ENCODE data around the gene FXN. TPM values are rescaled to one million over a fixed set of nuclear protein-coding genes. Genes with fewer than 3 reads are reported as not detected.
"Not testable (repeated sequence)": the region's sequence is repeated elsewhere in the genome, so short reads cannot be mapped to it uniquely, and the experiment has no call there.

Gene FXN
- 43.6 and 47.7 TPM in 2 replicates for total RNA-seq

DNA sequence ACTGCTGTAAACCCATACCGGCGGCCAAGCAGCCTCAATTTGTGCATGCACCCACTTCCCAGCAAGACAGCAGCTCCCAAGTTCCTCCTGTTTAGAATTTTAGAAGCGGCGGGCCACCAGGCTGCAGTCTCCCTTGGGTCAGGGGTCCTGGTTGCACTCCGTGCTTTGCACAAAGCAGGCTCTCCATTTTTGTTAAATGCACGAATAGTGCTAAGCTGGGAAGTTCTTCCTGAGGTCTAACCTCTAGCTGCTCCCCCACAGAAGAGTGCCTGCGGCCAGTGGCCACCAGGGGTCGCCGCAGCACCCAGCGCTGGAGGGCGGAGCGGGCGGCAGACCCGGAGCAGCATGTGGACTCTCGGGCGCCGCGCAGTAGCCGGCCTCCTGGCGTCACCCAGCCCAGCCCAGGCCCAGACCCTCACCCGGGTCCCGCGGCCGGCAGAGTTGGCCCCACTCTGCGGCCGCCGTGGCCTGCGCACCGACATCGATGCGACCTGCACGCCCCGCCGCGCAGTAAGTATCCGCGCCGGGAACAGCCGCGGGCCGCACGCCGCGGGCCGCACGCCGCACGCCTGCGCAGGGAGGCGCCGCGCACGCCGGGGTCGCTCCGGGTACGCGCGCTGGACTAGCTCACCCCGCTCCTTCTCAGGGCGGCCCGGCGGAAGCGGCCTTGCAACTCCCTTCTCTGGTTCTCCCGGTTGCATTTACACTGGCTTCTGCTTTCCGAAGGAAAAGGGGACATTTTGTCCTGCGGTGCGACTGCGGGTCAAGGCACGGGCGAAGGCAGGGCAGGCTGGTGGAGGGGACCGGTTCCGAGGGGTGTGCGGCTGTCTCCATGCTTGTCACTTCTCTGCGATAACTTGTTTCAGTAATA, at the start of gene FXN:
Gene FXN, plus strand, starts transcription at position 315 of the 871 bp plus-strand sequence. Its CDS starts 31 bp downstream, at position 346.
- Mint-ChIP-seq H3K36me3 (ENCODE audit: low read depth) (peaks cover 5% of the 10 kb centered on the region), H3K9me3 (no peaks in the 10 kb centered on the region), H3K4me1 (ENCODE audit: low read depth) (peaks cover 15% of the 10 kb centered on the region), H3K27ac (peak within 1 kb of the TSS; percentile 78), H3K27me3 (ENCODE audit: insufficient read depth) (no peaks in the 10 kb centered on the region), H3K4me3 (peak within 1 kb of the TSS; percentile 88)
- peak; percentile 78 for DNase-seq (ENCODE audit: low spot score)
- intact Hi-C loops (cut with micrococcal nuclease) = loop anchor here (1.0 to 5.0 kb wide), 7 partner anchors 63 to 1377 kb away; partner anchors contain the start of genes KLF9 and TJP2

DNA sequence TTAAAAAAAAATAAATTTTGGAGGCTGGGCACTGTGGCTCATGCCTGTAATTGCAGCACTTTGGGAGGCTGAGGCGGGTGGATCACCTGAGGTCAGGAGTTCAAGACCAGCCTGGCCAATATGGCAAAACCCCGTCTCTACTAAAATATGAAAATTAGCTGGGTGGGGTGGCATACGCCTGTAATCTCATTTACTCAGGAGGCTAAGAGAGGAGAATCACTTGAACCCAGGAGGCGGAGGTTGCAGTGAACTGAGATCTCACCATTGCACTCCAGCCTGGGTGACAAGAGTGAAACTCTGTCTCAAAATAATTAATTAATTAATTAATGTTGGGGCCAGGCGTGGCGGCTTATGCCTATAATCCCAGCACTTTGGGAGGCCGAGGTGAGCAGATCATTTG, 48.6 kb upstream of the FXN start:
- H3K4me3 Mint-ChIP-seq = not testable (repeated sequence)

DNA sequence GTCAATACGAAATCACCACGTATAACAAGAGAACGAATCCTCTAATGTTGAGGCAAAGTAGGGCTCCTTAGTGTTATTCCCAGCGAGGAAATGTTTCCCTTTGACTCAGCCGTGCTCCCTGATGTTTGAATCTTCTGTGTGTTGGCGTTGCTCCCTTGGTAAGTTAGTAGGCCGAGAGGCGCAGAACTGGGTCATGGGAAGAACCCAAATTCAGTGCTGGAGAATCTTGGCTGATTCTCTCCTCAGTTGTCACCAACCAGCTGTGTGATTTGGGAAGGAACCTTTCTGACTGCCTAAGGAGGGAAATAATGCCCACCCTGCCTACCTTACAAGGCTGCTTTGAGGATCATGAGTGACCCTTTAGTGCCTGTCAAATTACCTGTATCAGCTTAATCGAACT, 44.1 kb upstream of the FXN start:
- Mint-ChIP-seq H3K36me3 (ENCODE audit: low read depth) (peaks cover 1% of the 10 kb centered on the region), H3K4me1 (ENCODE audit: low read depth) (peaks cover 9% of the 10 kb centered on the region), H3K4me3 (no peak overlapping the region), H3K27me3 (ENCODE audit: insufficient read depth) (no peaks in the 10 kb centered on the region), H3K27ac (no peak overlapping the region), H3K9me3 (no peaks in the 10 kb centered on the region)
- intact Hi-C loops (cut with micrococcal nuclease) = no loop called here
- DNase-seq (ENCODE audit: low spot score) = no peak

More for the DNA sequence above, 48.6 kb upstream of the FXN start:
- H3K4me1 Mint-ChIP-seq (ENCODE audit: low read depth) = peaks cover 33% of the 10 kb centered on the region
- intact Hi-C loops (cut with micrococcal nuclease); H3K27ac Mint-ChIP-seq; H3K36me3 Mint-ChIP-seq (ENCODE audit: low read depth); DNase-seq (ENCODE audit: low spot score); H3K9me3 Mint-ChIP-seq; H3K27me3 Mint-ChIP-seq (ENCODE audit: insufficient read depth): not testable (repeated sequence)

DNA sequence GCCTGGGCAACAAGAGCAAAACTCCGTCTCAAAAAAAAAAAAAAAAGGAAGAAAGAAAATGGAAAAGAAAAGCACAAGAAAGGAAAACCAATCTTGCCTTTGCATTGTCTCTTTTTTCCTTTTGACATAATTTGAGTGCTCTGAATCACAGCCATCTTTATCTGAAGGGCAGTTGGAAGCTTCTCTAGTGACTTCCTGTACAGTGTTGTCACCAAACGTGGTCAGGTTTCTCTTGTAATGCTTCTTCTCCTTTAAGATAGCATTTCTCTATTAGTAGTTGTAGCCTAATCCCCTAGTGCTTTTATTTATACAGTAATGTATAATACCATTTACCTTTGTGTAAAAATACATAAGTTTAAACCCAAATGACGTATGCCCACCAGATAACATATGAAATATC, 39.8 kb upstream of the FXN start:
- intact Hi-C loops (cut with micrococcal nuclease) = loop anchor here (5.0 kb wide), 3 partner anchors 78 to 148 kb away; no protein-coding TSS in a partner anchor
- DNase-seq (ENCODE audit: low spot score) = no peak
- Mint-ChIP-seq H3K9me3 (no peaks in the 10 kb centered on the region), H3K27ac (no peak overlapping the region), H3K4me1 (ENCODE audit: low read depth) (peaks cover 38% of the 10 kb centered on the region), H3K4me3 (no peak overlapping the region), H3K36me3 (ENCODE audit: low read depth) (peaks cover 15% of the 10 kb centered on the region), H3K27me3 (ENCODE audit: insufficient read depth) (no peaks in the 10 kb centered on the region)

DNA sequence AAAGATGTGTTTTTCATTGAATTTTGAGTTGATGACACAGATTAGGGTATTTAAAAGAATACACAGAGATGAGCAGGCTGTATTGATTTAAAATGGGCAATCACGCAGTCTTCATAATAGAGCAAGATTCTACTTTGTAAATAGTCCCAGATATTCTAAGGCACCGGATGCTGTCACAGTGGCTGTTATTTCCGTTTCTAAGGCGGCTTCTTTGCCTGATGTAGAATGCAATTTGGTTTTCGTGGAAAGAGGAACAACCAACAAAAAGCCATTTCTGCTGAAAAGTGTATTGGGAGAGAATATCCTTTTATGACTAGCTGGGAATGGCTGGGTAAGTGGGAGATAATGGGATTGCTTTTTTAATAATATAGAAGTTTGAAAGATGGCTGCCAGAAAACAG, 39.1 kb upstream of the FXN start:
- Mint-ChIP-seq H3K9me3 (no peaks in the 10 kb centered on the region), H3K27me3 (ENCODE audit: insufficient read depth) (no peaks in the 10 kb centered on the region), H3K36me3 (ENCODE audit: low read depth) (peaks cover 15% of the 10 kb centered on the region), H3K27ac (peak overlapping the region; percentile 62), H3K4me1 (ENCODE audit: low read depth) (peaks cover 38% of the 10 kb centered on the region), H3K4me3 (peak overlapping the region; percentile 21)
- DNase-seq (ENCODE audit: low spot score) = no peak
- intact Hi-C loops (cut with micrococcal nuclease) = loop anchor here (5.0 kb wide), 3 partner anchors 79 to 149 kb away; no protein-coding TSS in a partner anchor

DNA sequence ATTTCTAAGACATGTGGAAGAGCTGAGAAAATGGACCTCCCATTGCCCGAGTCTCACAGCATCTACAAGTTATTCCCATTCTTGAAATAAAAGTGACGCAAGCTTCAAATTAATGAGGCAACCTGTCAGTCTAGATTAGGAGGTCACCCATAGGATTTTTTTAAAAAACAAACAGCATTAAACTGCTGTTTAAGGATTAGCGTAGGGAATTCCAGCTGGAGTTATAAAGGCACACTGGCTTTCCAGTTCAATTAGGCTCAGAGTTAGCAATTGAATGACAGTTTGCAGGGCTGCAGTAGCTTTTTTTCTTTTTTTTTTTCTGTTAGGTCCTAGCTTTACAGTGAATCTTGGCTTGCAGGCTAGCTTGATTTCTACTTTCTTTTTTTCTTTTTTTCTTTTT, 37.9 kb upstream of the FXN start:
- Mint-ChIP-seq H3K4me1 (ENCODE audit: low read depth) (peaks cover 38% of the 10 kb centered on the region), H3K27me3 (ENCODE audit: insufficient read depth) (no peaks in the 10 kb centered on the region), H3K4me3 (no peak overlapping the region), H3K36me3 (ENCODE audit: low read depth) (peaks cover 15% of the 10 kb centered on the region), H3K9me3 (no peaks in the 10 kb centered on the region), H3K27ac (no peak overlapping the region)
- intact Hi-C loops (cut with micrococcal nuclease) = loop anchor here (2.0 to 5.0 kb wide), 4 partner anchors 80 to 345 kb away; no protein-coding TSS in a partner anchor
- DNase-seq (ENCODE audit: low spot score) = no peak

DNA sequence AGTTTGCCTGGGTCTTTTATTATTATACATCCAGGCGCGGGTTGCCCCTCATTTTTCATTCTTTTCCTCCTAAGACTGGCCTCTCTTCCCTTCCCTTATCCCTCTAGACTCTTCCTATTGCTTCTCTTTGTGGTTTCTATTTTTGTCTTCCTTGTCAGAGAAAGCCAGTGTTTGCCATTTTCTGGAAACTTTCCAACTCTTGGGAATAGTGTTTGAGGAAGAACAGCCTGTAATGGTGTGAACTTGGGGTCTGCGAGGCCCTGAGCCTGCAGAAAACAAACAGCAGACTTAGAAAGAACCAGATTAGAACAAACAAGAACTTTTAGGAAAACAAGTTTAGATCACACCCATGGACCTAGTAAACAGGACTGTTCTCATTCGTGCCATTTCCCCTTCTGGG, 37.2 kb upstream of the FXN start:
- Mint-ChIP-seq H3K4me1 (ENCODE audit: low read depth) (peaks cover 38% of the 10 kb centered on the region), H3K9me3 (no peaks in the 10 kb centered on the region), H3K36me3 (ENCODE audit: low read depth) (peaks cover 15% of the 10 kb centered on the region), H3K27ac (peak overlapping the region; percentile 19), H3K4me3 (no peak overlapping the region), H3K27me3 (ENCODE audit: insufficient read depth) (no peaks in the 10 kb centered on the region)
- no peak for DNase-seq (ENCODE audit: low spot score)
- intact Hi-C loops (cut with micrococcal nuclease) = loop anchor here (2.0 to 5.0 kb wide), 4 partner anchors 81 to 346 kb away; no protein-coding TSS in a partner anchor

DNA sequence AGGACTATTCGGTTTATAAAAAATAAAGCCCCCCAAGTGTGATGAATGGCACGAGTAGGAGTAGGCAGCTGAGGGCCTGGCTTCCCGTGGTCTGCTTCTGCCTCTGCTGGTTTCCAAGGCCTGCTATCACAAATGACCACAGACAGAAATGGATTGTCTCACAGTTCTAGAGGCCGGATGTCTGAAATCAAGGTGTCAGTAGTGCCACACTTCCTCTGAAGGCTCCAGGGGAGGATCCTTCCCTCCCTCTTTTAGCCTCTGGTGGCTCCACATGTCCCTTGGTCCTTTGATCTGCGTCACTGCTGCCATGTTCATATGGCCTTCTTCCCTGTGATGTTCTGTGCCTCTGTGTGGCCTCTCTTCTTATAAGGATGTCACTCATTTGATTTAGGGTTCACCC, 36.7 kb upstream of the FXN start:
- DNase-seq (ENCODE audit: low spot score) = no peak
- Mint-ChIP-seq H3K4me3 (no peak overlapping the region), H3K27me3 (ENCODE audit: insufficient read depth) (no peaks in the 10 kb centered on the region), H3K36me3 (ENCODE audit: low read depth) (peaks cover 15% of the 10 kb centered on the region), H3K9me3 (no peaks in the 10 kb centered on the region), H3K27ac (no peak overlapping the region), H3K4me1 (ENCODE audit: low read depth) (peaks cover 38% of the 10 kb centered on the region)
- intact Hi-C loops (cut with micrococcal nuclease) = loop anchor here (1.0 to 5.0 kb wide), 12 partner anchors 25 to 415 kb away; partner anchors contain the start of gene PIP5K1B

DNA sequence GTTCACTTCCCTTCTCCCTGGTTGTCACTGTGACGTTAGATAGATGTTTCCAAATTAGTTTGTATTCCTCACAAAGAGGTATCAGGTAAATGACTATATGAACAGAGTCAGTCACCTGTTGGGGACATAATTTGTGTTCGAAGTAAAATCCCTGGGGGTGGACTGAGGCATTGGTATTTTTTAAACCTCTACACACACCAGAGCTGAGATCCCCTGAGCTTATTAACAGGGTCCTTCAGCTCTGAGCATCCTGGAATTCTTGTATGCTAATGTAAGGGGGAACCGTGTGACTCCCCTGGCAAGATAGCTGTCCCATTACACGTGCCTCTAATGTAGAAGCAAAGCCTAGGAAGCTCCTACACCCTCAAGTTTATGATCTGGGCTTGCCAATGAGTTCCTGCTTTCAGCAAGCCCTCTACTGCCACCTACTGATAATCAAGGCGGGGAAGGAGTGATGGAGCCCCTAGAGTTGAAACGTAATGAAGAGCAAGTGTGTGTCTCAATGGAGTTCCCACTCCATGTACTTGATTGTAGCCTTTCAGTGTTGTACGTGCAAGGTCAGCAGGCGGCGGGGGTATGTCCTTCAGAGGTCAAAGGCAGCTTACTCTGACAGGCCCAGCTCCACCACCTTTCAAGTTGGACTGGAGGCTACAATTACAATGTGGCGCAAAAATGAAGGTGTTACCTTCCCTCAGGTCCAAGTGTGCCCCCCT, 36.0 kb upstream of the FXN start:
- Mint-ChIP-seq H3K36me3 (ENCODE audit: low read depth) (peaks cover 15% of the 10 kb centered on the region), H3K27ac (peak overlapping the region; percentile 61), H3K27me3 (ENCODE audit: insufficient read depth) (peaks cover 2% of the 10 kb centered on the region), H3K9me3 (no peaks in the 10 kb centered on the region), H3K4me3 (no peak overlapping the region), H3K4me1 (ENCODE audit: low read depth) (peaks cover 38% of the 10 kb centered on the region)
- DNase-seq (ENCODE audit: low spot score) = peak; percentile 58
- intact Hi-C loops (cut with micrococcal nuclease) = loop anchor here (1.0 to 5.0 kb wide), 12 partner anchors 25 to 415 kb away; partner anchors contain the start of gene PIP5K1B

DNA sequence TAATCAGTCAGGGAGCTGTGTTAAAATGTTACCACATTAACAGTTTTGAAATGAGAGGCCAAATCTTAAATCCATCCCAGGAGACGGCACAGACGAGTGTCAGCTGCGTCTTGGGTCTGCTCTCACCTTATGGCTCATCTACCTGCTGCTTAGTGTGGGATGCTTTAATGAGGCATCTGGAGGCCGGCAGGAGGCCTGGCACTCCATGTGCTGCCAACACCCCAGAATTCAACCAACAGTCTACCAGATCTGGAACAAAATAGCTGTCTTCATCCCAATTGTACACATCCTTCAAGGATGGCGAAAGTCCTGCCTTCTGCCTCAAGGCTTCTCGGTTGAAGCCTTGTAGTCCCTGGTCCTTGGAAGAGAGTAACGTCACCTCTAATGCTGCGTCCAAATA, 33.6 kb upstream of the FXN start:
- H3K36me3 Mint-ChIP-seq (ENCODE audit: low read depth) = peaks cover 11% of the 10 kb centered on the region
- H3K9me3 Mint-ChIP-seq = no peaks in the 10 kb centered on the region
- peaks cover 2% of the 10 kb centered on the region for H3K27me3 Mint-ChIP-seq (ENCODE audit: insufficient read depth)
- intact Hi-C loops (cut with micrococcal nuclease) = no loop called here
- H3K4me3 Mint-ChIP-seq = no peak overlapping the region
- H3K4me1 Mint-ChIP-seq (ENCODE audit: low read depth) = peaks cover 24% of the 10 kb centered on the region
- no peak for DNase-seq (ENCODE audit: low spot score)
- no peak overlapping the region for H3K27ac Mint-ChIP-seq

DNA sequence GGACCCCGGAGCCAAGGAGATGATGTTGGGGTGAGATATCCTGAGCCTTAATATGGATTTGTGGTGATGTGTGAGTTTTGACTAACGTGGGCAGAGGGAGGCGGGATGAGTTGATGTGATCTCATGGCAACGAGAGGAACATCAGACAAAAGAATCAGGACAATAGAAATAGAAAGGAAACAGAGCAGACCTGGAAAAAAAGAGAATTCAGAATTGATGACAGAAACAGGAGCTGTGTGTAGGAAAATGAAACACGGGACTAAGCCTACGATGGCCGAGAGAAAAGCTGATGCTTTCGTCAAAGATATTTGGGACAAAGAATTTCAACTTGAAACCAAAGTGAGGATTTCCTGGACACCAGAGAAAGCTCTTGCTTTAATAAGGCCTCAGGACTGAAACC, 32.5 kb upstream of the FXN start:
- H3K27me3 Mint-ChIP-seq (ENCODE audit: insufficient read depth) = peaks cover 2% of the 10 kb centered on the region
- no peak for DNase-seq (ENCODE audit: low spot score)
- H3K4me3 Mint-ChIP-seq = no peak overlapping the region
- peaks cover 9% of the 10 kb centered on the region for H3K36me3 Mint-ChIP-seq (ENCODE audit: low read depth)
- intact Hi-C loops (cut with micrococcal nuclease) = no loop called here
- no peak overlapping the region for H3K27ac Mint-ChIP-seq
- H3K4me1 Mint-ChIP-seq (ENCODE audit: low read depth) = peaks cover 17% of the 10 kb centered on the region
- H3K9me3 Mint-ChIP-seq = no peaks in the 10 kb centered on the region

DNA sequence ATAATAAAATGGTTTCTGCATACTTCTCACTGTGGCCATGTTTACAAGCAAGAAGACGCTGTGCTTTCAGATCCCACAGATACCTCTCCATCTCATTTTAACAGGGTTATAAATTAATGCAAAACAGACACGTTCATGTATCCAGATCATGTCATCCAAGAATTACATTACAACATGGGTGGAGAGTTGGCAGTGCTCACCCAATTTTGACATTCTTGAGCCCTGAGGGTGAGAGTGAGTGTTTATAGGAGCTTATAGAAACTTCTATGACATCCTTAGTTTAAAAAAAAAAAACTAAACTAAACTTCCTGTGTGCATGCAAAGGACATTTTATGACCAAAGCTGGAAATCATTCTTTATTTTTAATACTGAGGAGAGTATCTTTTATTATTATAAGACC, 30.7 kb upstream of the FXN start:
- H3K36me3 Mint-ChIP-seq (ENCODE audit: low read depth) = no peaks in the 10 kb centered on the region
- H3K27me3 Mint-ChIP-seq (ENCODE audit: insufficient read depth) = peaks cover 2% of the 10 kb centered on the region
- intact Hi-C loops (cut with micrococcal nuclease) = no loop called here
- no peak overlapping the region for H3K27ac Mint-ChIP-seq
- H3K4me3 Mint-ChIP-seq = no peak overlapping the region
- H3K4me1 Mint-ChIP-seq (ENCODE audit: low read depth) = peaks cover under 1% of the 10 kb centered on the region
- no peak for DNase-seq (ENCODE audit: low spot score)
- no peaks in the 10 kb centered on the region for H3K9me3 Mint-ChIP-seq

DNA sequence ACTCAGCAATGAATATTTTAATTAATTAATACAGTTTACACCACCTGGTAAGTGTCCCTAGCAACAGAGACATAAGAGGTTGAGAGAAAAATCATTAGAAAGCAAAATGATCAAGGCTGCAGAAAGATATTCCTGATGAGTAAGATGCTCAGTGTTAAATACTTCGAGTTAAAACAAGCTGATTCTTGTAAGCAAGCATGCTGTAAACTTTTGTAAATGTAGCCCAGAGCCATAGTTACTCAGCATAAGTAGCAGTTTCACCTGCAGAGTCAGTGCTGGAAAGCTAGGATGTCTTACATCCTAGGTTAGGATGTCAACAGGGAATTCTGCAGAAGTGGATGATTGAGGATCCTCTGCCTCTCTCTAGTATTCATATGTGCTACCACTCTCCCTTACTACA, 25.8 kb upstream of the FXN start:
- no peak overlapping the region for H3K27ac Mint-ChIP-seq
- H3K4me3 Mint-ChIP-seq = no peak overlapping the region
- H3K4me1 Mint-ChIP-seq (ENCODE audit: low read depth) = peaks cover 13% of the 10 kb centered on the region
- intact Hi-C loops (cut with micrococcal nuclease) = no loop called here
- DNase-seq (ENCODE audit: low spot score) = no peak
- H3K36me3 Mint-ChIP-seq (ENCODE audit: low read depth) = no peaks in the 10 kb centered on the region
- no peaks in the 10 kb centered on the region for H3K9me3 Mint-ChIP-seq
- H3K27me3 Mint-ChIP-seq (ENCODE audit: insufficient read depth) = peaks cover 17% of the 10 kb centered on the region

All from activated T-helper 1 cell treated with anti-CD3 and anti-CD28 coated beads, Interleukin-12 subunit alpha, Interleukin-12 subunit beta, Interleukin-2, Interleukin-4 antibody, amounts not matched to agents 30 ng/mL and 10 ng/mL and 1 ng/mL, durations not matched to agents 14 hours and 24 hours and 36 hours (primary cell).